BE2C (cell line): ENCODE results near the gene PRSS27.

ENCODE experiments used
- DNase-seq: peaks from one replicate; pipeline ENCODE4 v3.0.0-alpha.2; 2020
- H3K27me3 ChIP-seq: fragments of 250-450 bp; sonication (Bioruptor Pico); 2 replicates; pipeline ENCODE4 v1.5.1; 2020; ENCODE audit warnings: mild to moderate bottlenecking
- H3K36me3 ChIP-seq: fragments of 250-450 bp; sonication (Bioruptor Pico); 2 replicates; pipeline ENCODE4 v1.5.1; 2020; ENCODE audit warnings: mild to moderate bottlenecking
- H3K4me1 ChIP-seq: fragments of 250-450 bp; sonication (Bioruptor Pico); 2 replicates; pipeline ENCODE4 v1.5.1; 2020
- H3K4me3 ChIP-seq: 2 replicates; pipeline ENCODE4 v1.5.1; 2011; ENCODE audit warnings: low read depth, low read length
- H3K9me3 ChIP-seq: fragments of 250-450 bp; sonication (Bioruptor Pico); 2 replicates; pipeline ENCODE4 v1.5.1; 2020
- TF ChIP-seq, protein P1 (sequence below): IDR thresholded peaks from 2 replicates; pipeline ENCODE4 v1.5.1; 2012; ENCODE audit warnings: mild to moderate bottlenecking, low read depth, low read length

Gene PRSS27

DNA sequence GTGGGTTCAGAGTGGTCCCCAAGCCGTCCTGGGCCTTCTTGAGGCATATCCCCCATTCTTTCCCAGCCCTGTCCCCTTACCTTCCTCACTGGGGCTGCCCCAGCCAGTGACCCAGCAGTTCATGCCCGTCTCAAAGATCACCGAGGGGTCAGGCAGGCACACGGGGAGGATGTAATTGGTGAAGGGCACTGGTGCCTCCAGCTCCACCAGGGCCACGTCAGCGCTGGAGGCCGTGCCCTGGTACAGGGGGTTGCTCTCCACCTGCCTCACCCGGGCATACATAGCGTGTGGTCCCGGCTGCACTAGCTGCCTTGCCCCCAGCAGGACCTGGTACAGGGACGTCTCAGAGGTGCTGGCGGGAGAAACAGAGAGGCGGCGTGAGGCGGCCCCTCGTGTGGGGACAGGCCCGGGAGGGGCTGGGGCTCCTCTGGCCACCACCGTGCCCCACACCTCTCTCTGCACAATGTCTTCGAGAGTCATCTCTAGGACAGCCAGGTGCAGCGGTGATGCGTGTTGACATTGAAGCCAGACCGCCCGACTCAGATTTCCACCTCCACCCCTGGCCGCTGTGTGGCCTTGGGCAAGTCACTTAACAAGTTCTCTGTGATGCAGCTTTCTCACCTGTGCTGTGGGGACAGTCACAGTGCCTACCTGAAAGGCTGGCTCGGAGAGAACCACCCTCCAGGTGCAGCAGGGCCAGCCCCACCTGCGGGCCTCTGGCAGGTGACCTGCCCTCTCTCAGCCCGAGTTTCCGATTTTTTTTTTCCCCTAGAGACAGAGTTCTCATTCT lies 5.8 kb downstream of the PRSS27 start:
- TF ChIP-seq, protein P1, sequence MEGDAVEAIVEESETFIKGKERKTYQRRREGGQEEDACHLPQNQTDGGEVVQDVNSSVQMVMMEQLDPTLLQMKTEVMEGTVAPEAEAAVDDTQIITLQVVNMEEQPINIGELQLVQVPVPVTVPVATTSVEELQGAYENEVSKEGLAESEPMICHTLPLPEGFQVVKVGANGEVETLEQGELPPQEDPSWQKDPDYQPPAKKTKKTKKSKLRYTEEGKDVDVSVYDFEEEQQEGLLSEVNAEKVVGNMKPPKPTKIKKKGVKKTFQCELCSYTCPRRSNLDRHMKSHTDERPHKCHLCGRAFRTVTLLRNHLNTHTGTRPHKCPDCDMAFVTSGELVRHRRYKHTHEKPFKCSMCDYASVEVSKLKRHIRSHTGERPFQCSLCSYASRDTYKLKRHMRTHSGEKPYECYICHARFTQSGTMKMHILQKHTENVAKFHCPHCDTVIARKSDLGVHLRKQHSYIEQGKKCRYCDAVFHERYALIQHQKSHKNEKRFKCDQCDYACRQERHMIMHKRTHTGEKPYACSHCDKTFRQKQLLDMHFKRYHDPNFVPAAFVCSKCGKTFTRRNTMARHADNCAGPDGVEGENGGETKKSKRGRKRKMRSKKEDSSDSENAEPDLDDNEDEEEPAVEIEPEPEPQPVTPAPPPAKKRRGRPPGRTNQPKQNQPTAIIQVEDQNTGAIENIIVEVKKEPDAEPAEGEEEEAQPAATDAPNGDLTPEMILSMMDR: no peak
- no peaks in the 10 kb centered on the region for H3K27me3 ChIP-seq
- no peaks in the 10 kb centered on the region for H3K4me1 ChIP-seq
- no peak overlapping the region for H3K4me3 ChIP-seq
- no peaks in the 10 kb centered on the region for H3K9me3 ChIP-seq
- H3K36me3 ChIP-seq: no peaks in the 10 kb centered on the region; the same call in 1 of the 2 replicates
- peak; percentile 9 for DNase-seq

DNA sequence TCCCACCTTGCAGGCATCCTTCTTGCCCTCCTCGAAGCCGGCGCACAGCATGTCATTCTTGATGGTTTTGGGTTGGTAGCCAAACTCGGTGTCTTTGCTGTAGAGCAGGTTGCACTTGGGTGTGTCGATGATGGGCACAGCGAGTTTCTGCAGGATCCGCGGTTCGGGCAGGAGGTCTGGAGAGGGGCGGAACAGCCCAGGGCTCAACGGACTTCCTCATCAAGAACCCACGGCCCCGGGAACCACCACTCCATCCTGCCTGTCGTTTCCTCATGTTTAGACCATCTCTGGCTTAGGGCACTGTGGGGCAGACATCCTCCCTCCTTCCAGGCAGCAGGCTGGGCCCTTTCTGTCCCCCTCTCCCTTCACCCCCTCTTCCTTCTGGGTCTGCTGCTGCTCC lies 6.5 kb downstream of the PRSS27 start:
- TF ChIP-seq, protein P1: no peak
- Histone ChIP-seq H3K4me1 (no peaks in the 10 kb centered on the region), H3K4me3 (no peak overlapping the region), H3K9me3 (no peaks in the 10 kb centered on the region), H3K36me3 (no peaks in the 10 kb centered on the region; the same call in none of the 2 replicates), H3K27me3 (no peaks in the 10 kb centered on the region)
- peak; percentile 8 for DNase-seq

DNA sequence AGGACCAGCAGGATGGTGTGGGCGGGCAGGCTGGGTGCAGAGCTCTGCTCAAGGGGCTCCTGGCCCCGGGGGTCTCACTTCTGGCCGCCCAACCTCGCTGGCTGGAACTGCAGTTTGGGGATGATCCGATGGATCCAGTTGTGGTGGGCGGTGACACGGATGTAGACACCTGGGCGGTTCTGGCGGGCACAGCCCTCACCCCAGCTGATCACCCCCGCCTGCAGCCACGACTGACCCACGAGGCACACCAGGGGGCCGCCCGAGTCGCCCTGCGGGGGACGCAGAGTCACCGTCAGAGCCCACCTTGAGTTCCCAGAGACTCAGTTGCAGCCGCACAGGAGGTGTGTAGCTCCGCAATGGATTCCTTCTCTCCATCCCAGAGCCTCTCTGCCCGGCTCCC lies 7.5 kb downstream of the PRSS27 start:
- Histone ChIP-seq H3K4me1 (no peaks in the 10 kb centered on the region), H3K4me3 (no peak overlapping the region), H3K9me3 (no peaks in the 10 kb centered on the region), H3K36me3 (peaks cover 9% of the 10 kb centered on the region), H3K27me3 (no peaks in the 10 kb centered on the region)
- DNase-seq: peak; percentile 12
- TF ChIP-seq, protein P1: no peak

DNA sequence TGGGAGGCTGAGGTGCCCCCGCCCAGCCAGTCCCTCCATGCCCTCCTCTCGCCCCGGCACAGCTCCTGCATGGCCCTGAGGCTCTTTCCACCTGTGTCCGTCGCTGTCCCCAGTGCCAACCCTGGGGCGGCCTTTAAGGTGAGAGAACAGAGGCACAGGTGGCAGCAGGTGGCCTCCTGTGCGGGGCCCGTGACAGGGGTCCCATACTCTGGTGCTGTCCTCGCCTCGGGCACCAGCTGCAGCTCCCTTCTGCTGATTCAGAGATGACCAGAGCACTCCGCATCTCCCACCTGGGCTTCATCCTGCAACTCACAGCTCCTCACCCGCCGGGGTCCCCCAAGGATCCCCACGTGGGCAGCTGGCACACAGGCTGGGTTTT lies 8.0 kb downstream of the PRSS27 start:
- H3K27me3 ChIP-seq: no peaks in the 10 kb centered on the region
- DNase-seq: no peak
- H3K9me3 ChIP-seq: no peaks in the 10 kb centered on the region
- H3K4me3 ChIP-seq: no peak overlapping the region
- TF ChIP-seq, protein P1: no peak
- no peaks in the 10 kb centered on the region for H3K4me1 ChIP-seq
- peaks cover 14% of the 10 kb centered on the region for H3K36me3 ChIP-seq

DNA sequence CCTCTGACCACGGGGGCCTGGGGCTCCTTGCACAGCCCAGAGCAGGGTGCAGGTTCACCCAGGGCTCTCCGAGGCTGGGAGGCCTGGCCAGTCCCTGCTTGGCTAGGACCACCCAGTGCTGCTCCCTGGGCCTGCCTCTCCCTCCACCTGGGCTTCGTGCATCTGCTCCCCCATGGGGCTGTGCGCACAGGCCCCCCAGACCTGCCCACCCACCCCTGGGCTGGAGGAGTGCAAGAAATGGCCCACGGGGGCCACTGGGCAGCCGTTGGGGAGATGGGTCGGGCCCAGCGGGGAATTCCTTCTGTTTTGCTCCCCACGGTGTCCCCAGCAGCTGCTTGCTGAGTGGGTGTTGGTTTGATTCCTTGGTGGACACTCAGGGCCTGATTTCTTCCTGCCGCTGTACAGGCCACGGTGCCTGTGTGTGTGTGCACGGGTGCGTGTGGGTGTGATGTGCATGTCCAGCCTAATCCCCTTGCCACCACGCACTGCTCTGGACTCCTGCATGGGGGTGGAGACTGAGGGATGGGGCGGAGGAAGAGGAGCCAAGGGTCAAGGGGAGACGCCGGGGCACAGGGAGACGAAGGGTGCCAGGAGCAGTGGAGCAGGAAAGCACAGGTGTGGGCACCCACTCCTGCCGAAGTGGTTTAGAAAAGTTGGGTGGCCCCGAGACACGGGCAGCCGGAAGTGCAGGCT lies 8.5 kb downstream of the PRSS27 start:
- Histone ChIP-seq H3K9me3 (no peaks in the 10 kb centered on the region), H3K27me3 (no peaks in the 10 kb centered on the region), H3K4me3 (no peak overlapping the region), H3K36me3 (peaks cover 15% of the 10 kb centered on the region), H3K4me1 (no peaks in the 10 kb centered on the region)
- DNase-seq: no peak
- TF ChIP-seq, protein P1: no peak

DNA sequence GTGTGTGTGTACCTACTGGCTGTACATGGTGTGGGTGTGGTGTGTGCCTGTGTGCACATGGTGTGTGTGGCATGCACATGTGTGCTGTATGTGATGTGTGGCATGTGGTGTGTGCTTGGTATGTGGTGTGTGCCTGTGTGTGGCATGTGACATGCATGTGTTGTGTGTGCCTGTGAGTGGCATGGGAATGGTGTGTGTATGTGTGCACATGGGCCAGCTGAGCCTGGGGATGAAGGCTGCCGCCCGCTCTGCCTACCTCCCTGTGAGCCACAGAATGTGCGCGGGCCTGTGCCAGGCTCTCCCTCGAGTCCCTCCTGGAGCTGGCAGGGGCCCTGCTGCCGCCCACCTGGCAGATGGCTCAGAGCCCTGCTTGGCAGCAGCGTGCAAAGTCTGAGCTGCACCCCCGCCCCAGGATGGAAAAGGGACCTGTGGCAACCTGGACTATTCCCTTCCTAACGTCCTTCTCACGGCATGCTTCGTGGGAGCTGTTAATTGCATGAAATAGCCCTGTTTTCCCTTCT lies 9.3 kb downstream of the PRSS27 start:
- no peak overlapping the region for H3K4me3 ChIP-seq
- no peaks in the 10 kb centered on the region for H3K27me3 ChIP-seq
- H3K36me3 ChIP-seq: peaks cover 20% of the 10 kb centered on the region
- H3K9me3 ChIP-seq: no peaks in the 10 kb centered on the region
- no peak for DNase-seq
- TF ChIP-seq, protein P1: no peak
- no peaks in the 10 kb centered on the region for H3K4me1 ChIP-seq
